ENCODE measurements around the gene SLC12A9.

GRCh38 chr7:100893910-100894721 lies 41.6 kb downstream of the SLC12A9 start:
- TF ChIP-seq CTCF (conservative IDR thresholded peaks at IDR 0.05; ENCODE audit: low read depth in 2 of 2) (no peak), EZH2 (IDR thresholded peaks at IDR 0.05; ENCODE audit: low read depth, unreplicated experiment) (no peak), ZNF114 (CRISPR knock-in tag; IDR thresholded peaks at IDR 0.05) (no peak), REST (IDR thresholded peaks at IDR 0.05; ENCODE audit: unreplicated experiment) (no peak), EZH2phosphoT487 (IDR thresholded peaks at IDR 0.05; ENCODE audit: unreplicated experiment) (no peak), POLR2AphosphoS5 (IDR thresholded peaks at IDR 0.05; ENCODE audit: low read depth) (no peak), JUNB (IDR thresholded peaks at IDR 0.05; ENCODE audit: unreplicated experiment) (no peak), NANOG (IDR thresholded peaks at IDR 0.05; ENCODE audit: borderline replicate concordance) (no peak), CREB1 (CRISPR knock-in tag; IDR thresholded peaks at IDR 0.05; ENCODE audit: low read depth) (no peak), STAT1 (IDR thresholded peaks at IDR 0.05; ENCODE audit: unreplicated experiment) (no peak), ZNF331 (CRISPR knock-in tag; IDR thresholded peaks at IDR 0.05; ENCODE audit: low read depth) (no peak), ETS1 (IDR thresholded peaks at IDR 0.05) (no peak), ZNF462 (CRISPR knock-in tag; IDR thresholded peaks at IDR 0.05) (no peak)

Measured in GM23338 (cell line).